NCI-H1105 (cell line): ENCODE data around the gene GPHN.
A peak's percentile ranks its signal among the peaks of the same experiment; 100 is the strongest.

ENCODE experiments used
- DNase-seq: peaks from one replicate; lab custom pipeline; 2025; lab: John Stamatoyannopoulos, UW

GPHN gene

GRCh38 chr14:67166450-67166853 lies 658.5 kb downstream of the GPHN start:
- DNase-seq = peak; percentile 22

- no peak for DNase-seq
Measured at GRCh38 chr14:67167420-67168109, 659.6 kb downstream of the GPHN start.

GRCh38 chr14:67168110-67168441 lies 660.1 kb downstream of the GPHN start:
- DNase-seq = no peak

- no peak for DNase-seq
Measured at GRCh38 chr14:67170660-67171059, 662.7 kb downstream of the GPHN start.

GRCh38 chr14:67172056-67172455 lies 664.1 kb downstream of the GPHN start:
- no peak for DNase-seq

- DNase-seq = no peak
Measured at GRCh38 chr14:67172520-67172919, 664.6 kb downstream of the GPHN start.

- DNase-seq = no peak
Measured at GRCh38 chr14:67173719-67174118, 665.8 kb downstream of the GPHN start.

GRCh38 chr14:67186172-67186768 lies 678.3 kb downstream of the GPHN start:
- no peak for DNase-seq

- no peak for DNase-seq
Measured at GRCh38 chr14:67186789-67187584, 679.0 kb downstream of the GPHN start.

GRCh38 chr14:67187826-67188225 lies 679.9 kb downstream of the GPHN start:
- no peak for DNase-seq

- DNase-seq = no peak
Measured at GRCh38 chr14:67188326-67188725, 680.4 kb downstream of the GPHN start.

- DNase-seq = no peak
Measured at GRCh38 chr14:67191768-67192290, 683.9 kb downstream of the GPHN start.

GRCh38 chr14:67192366-67192765 lies 684.4 kb downstream of the GPHN start:
- no peak for DNase-seq

- DNase-seq = no peak
Measured at GRCh38 chr14:67195279-67195678, 687.3 kb downstream of the GPHN start.

GRCh38 chr14:67199016-67199415 lies 691.1 kb downstream of the GPHN start:
- DNase-seq = no peak

- no peak for DNase-seq
Measured at GRCh38 chr14:67207810-67208209, 699.9 kb downstream of the GPHN start.

- no peak for DNase-seq
Measured at GRCh38 chr14:67218126-67218525, 710.2 kb downstream of the GPHN start.

GRCh38 chr14:67221248-67221981 lies 713.5 kb downstream of the GPHN start:
- DNase-seq = no peak

- DNase-seq = no peak
Measured at GRCh38 chr14:67221982-67222328, 714.0 kb downstream of the GPHN start.

- DNase-seq = no peak
Measured at GRCh38 chr14:67225523-67225922, 717.6 kb downstream of the GPHN start.

- no peak for DNase-seq
Measured at GRCh38 chr14:67228325-67228984, 720.5 kb downstream of the GPHN start.
